CD4-positive, alpha-beta memory T cell (primary cell): Measurements from ENCODE around the gene RNF182. TPM values are rescaled to one million over a fixed set of nuclear protein-coding genes. Genes with fewer than 3 reads are reported as not detected.

Experiments
- CTCF ChIA-PET: fragments of 350-600 bp; sonication (Branson Sonifier 250); formaldehyde crosslinking; loops from one replicate; lab custom pipeline; 2021; ENCODE audit warnings: inconsistent platforms; ENCODE audit not compliant: partially characterized antibody; lab: Charles Lee
- POLR2A ChIA-PET: fragments of 350-600 bp; sonication (Branson Sonifier 250); formaldehyde crosslinking; loops from one replicate; lab custom pipeline; 2021; ENCODE audit not compliant: partially characterized antibody; lab: Charles Lee
- DNase-seq, 5 donors: peaks; one replicate each; pipeline versions ENCODE4 v3.0.0 to v3.0.0-alpha.2; 2020 to 2022; ENCODE audit warnings: mixed read lengths in 1 of 5
- H3K27ac ChIP-seq: one replicate; pipeline ENCODE4 v1.7.0; 2013; ENCODE audit warnings: low read depth, low read length
- H3K27me3 ChIP-seq: 2 replicates; pipeline ENCODE4 v1.7.0; 2013; ENCODE audit warnings: mild to moderate bottlenecking, low read length, moderate library complexity; ENCODE audit not compliant: insufficient read depth
- H3K36me3 ChIP-seq: 2 replicates; pipeline ENCODE4 v1.7.0; 2013; ENCODE audit warnings: mild to moderate bottlenecking, low read length, moderate library complexity; ENCODE audit not compliant: insufficient read depth
- H3K4me1 ChIP-seq: 2 replicates; pipeline ENCODE4 v1.7.0; 2013; ENCODE audit warnings: mild to moderate bottlenecking, low read length, moderate library complexity; ENCODE audit not compliant: insufficient read depth
- H3K4me3 ChIP-seq, 2 donors: one replicate each; pipeline ENCODE4 v1.7.0; 2013; ENCODE audit warnings: low read length in 2 of 2, mild to moderate bottlenecking in 1 of 2
- H3K9me3 ChIP-seq, 2 donors: one replicate each; pipeline ENCODE4 v1.7.0; 2013; ENCODE audit warnings: low read length in 2 of 2, control low read depth in 1 of 2; ENCODE audit not compliant: control insufficient read depth in 1 of 2
- H3K27ac Mint-ChIP-seq, 7 donors: one replicate each; pipeline ENCODE4 v1.8.0; 2020 to 2021; ENCODE audit warnings: mixed read lengths in 7 of 7, mild to moderate bottlenecking in 6 of 7, inconsistent platforms in 3 of 7, moderate library complexity in 3 of 7
- H3K27me3 Mint-ChIP-seq, 2 donors: one replicate each; pipeline ENCODE4 v1.8.0; 2020 to 2021; ENCODE audit warnings: mixed read lengths in 2 of 2
- H3K36me3 Mint-ChIP-seq, 2 donors: one replicate each; pipeline ENCODE4 v1.8.0; 2020 to 2021; ENCODE audit warnings: mixed read lengths in 2 of 2, inconsistent platforms in 1 of 2, mild to moderate bottlenecking in 1 of 2
- H3K4me1 Mint-ChIP-seq, 4 donors: one replicate each; pipeline ENCODE4 v1.8.0; 2020 to 2021; ENCODE audit warnings: mixed read lengths in 4 of 4, mild to moderate bottlenecking in 1 of 4
- H3K4me3 Mint-ChIP-seq, 8 donors: one replicate each; pipeline ENCODE4 v1.8.0; 2020 to 2021; ENCODE audit warnings: mixed read lengths in 8 of 8, mild to moderate bottlenecking in 7 of 8, moderate library complexity in 6 of 8, inconsistent platforms in 3 of 8
- H3K9me3 Mint-ChIP-seq, 8 donors: one replicate each; pipeline ENCODE4 v1.8.0; 2020 to 2021; ENCODE audit warnings: mixed read lengths in 8 of 8, mild to moderate bottlenecking in 5 of 8, inconsistent platforms in 3 of 8, moderate library complexity in 1 of 8
- intact Hi-C: fragments of 100-400 bp; cut with micrococcal nuclease; formaldehyde crosslinking; loops from one replicate; pipeline ENCODE4 v1.15.1; 2023
- polyA plus RNA-seq, 2 donors: library from polyadenylated mRNA; unstranded; fragments of 300-500 nt; fragmentation: Illumina TruSeq; gene quantifications; one replicate each; pipeline ENCODE4 v1.2.3, GENCODE V29; 2021
- total RNA-seq, 2 experiments: library from RNA; stranded (reverse); gene quantifications; one replicate each; pipeline ENCODE4 v1.2.3, GENCODE V29; 2021

Gene RNF182
- total and polyA plus RNA-seq, 4 experiments from 2014 or later = not detected

- H3K27ac Mint-ChIP-seq = peak overlapping the region in 4 of 7 donors; percentile 22 to 85 (median 60)
- peak overlapping the region; percentile 24 to 36 for H3K4me3 ChIP-seq
- CTCF ChIA-PET = interaction anchor here (0.9 to 3.1 kb wide), 2 partner anchors 16 to 221 kb away, joined by 3 to 19 read pairs; no protein-coding TSS in a partner anchor
Observed at GRCh38 chr6:13924146-13924948, 405 bp upstream of the RNF182 start.

GRCh38 chr6:13926378-13926777, 1.6 kb downstream of the RNF182 start:
- H3K27ac Mint-ChIP-seq = no peak overlapping the region
- CTCF ChIA-PET = interaction anchor here (1.3 kb wide), 1 partner anchor 18 kb away, joined by 3 read pairs; no protein-coding TSS in a partner anchor
- intact Hi-C loops = no loop called here

More at GRCh38 chr6:13924146-13924948, 405 bp upstream of the RNF182 start:
- Mint-ChIP-seq H3K36me3 (no peaks in the 10 kb centered on the region), H3K9me3 (peaks cover 0 to 9% (median 0%) of the 10 kb centered on the region in 8 donors), H3K27me3 (peaks cover 42 to 52% of the 10 kb centered on the region in 2 donors), H3K4me3 (peak overlapping the region; percentile 61 to 96 (median 86)), H3K4me1 (peaks cover 10 to 16% (median 14%) of the 10 kb centered on the region in 4 donors)
- no peak overlapping the region for H3K27ac ChIP-seq
- H3K27me3 ChIP-seq = peaks cover 35% of the 10 kb centered on the region
- intact Hi-C loops = no loop called here
- H3K9me3 ChIP-seq = no peaks in the 10 kb centered on the region
- POLR2A ChIA-PET = no interaction called here
- H3K36me3 ChIP-seq = no peaks in the 10 kb centered on the region
- peaks cover 15% of the 10 kb centered on the region for H3K4me1 ChIP-seq
- peak; percentile 27 to 50 (median 35) for DNase-seq

GRCh38 chr6:13927203-13927602, 2.5 kb downstream of the RNF182 start:
- H3K27ac Mint-ChIP-seq = no peak overlapping the region
- intact Hi-C loops = no loop called here
- ChIA-PET CTCF (interaction anchor here (1.0 to 1.4 kb wide), 2 partner anchors 14 to 140 kb away, joined by 3 read pairs; no protein-coding TSS in a partner anchor), POLR2A (no interaction called here)
- Histone ChIP-seq H3K27me3 (peaks cover 52% of the 10 kb centered on the region), H3K9me3 (no peaks in the 10 kb centered on the region), H3K4me3 (no peak overlapping the region), H3K27ac (no peak overlapping the region), H3K4me1 (peaks cover 15% of the 10 kb centered on the region), H3K36me3 (no peaks in the 10 kb centered on the region)
- no peak overlapping the region for H3K4me3 Mint-ChIP-seq
- H3K27me3 Mint-ChIP-seq = peaks cover 56 to 71% of the 10 kb centered on the region in 2 donors
- H3K36me3 Mint-ChIP-seq = no peaks in the 10 kb centered on the region
- peaks cover 0 to 19% (median 5%) of the 10 kb centered on the region in 8 donors for H3K9me3 Mint-ChIP-seq
- no peak for DNase-seq
- peaks cover 10 to 16% (median 14%) of the 10 kb centered on the region in 4 donors for H3K4me1 Mint-ChIP-seq

More at GRCh38 chr6:13926378-13926777, 1.6 kb downstream of the RNF182 start:
- Mint-ChIP-seq H3K4me1 (peaks cover 10 to 16% (median 14%) of the 10 kb centered on the region in 4 donors), H3K36me3 (no peaks in the 10 kb centered on the region), H3K4me3 (no peak overlapping the region), H3K9me3 (peaks cover 0 to 12% (median 1%) of the 10 kb centered on the region in 8 donors), H3K27me3 (peaks cover 50 to 65% of the 10 kb centered on the region in 2 donors)
- Histone ChIP-seq H3K36me3 (no peaks in the 10 kb centered on the region), H3K27ac (no peak overlapping the region), H3K9me3 (no peaks in the 10 kb centered on the region), H3K4me1 (peaks cover 15% of the 10 kb centered on the region), H3K4me3 (no peak overlapping the region), H3K27me3 (peaks cover 52% of the 10 kb centered on the region)
- DNase-seq = no peak
- POLR2A ChIA-PET = no interaction called here

GRCh38 chr6:13929196-13929595, 4.4 kb downstream of the RNF182 start:
- Histone ChIP-seq H3K9me3 (no peaks in the 10 kb centered on the region), H3K27ac (no peak overlapping the region), H3K4me3 (no peak overlapping the region), H3K4me1 (peaks cover 14% of the 10 kb centered on the region), H3K27me3 (peaks cover 48% of the 10 kb centered on the region), H3K36me3 (no peaks in the 10 kb centered on the region)
- peaks cover 10 to 12% (median 11%) of the 10 kb centered on the region in 4 donors for H3K4me1 Mint-ChIP-seq
- no peak for DNase-seq
- ChIA-PET CTCF (interaction anchor here (1.2 kb wide), 1 partner anchor 55 kb away, joined by 3 read pairs; no protein-coding TSS in a partner anchor), POLR2A (no interaction called here)
- peaks cover 49 to 58% of the 10 kb centered on the region in 2 donors for H3K27me3 Mint-ChIP-seq
- intact Hi-C loops = no loop called here
- no peak overlapping the region for H3K27ac Mint-ChIP-seq
- H3K9me3 Mint-ChIP-seq = peaks cover 0 to 19% (median 5%) of the 10 kb centered on the region in 8 donors
- no peaks in the 10 kb centered on the region for H3K36me3 Mint-ChIP-seq
- H3K4me3 Mint-ChIP-seq = no peak overlapping the region

GRCh38 chr6:13931797-13932402, 7.1 kb downstream of the RNF182 start:
- no peaks in the 10 kb centered on the region for H3K36me3 ChIP-seq
- H3K4me3 ChIP-seq = no peak overlapping the region
- POLR2A ChIA-PET = no interaction called here
- peaks cover 12 to 17% (median 16%) of the 10 kb centered on the region in 4 donors for H3K4me1 Mint-ChIP-seq
- intact Hi-C loops = no loop called here
- H3K9me3 Mint-ChIP-seq = peaks cover 0 to 15% (median 6%) of the 10 kb centered on the region in 8 donors
- CTCF ChIA-PET = no interaction called here
- H3K4me3 Mint-ChIP-seq = no peak overlapping the region
- DNase-seq = no peak
- peaks cover 15% of the 10 kb centered on the region for H3K4me1 ChIP-seq
- no peaks in the 10 kb centered on the region for H3K36me3 Mint-ChIP-seq
- no peak overlapping the region for H3K27ac ChIP-seq
- H3K27ac Mint-ChIP-seq = no peak overlapping the region
- H3K27me3 ChIP-seq = peaks cover 36% of the 10 kb centered on the region
- peaks cover 34 to 39% of the 10 kb centered on the region in 2 donors for H3K27me3 Mint-ChIP-seq
- no peaks in the 10 kb centered on the region for H3K9me3 ChIP-seq

- H3K4me3 ChIP-seq = no peak overlapping the region
- H3K27me3 Mint-ChIP-seq = peaks cover 25 to 31% of the 10 kb centered on the region in 2 donors
- H3K4me1 Mint-ChIP-seq = peaks cover 12 to 17% (median 16%) of the 10 kb centered on the region in 4 donors
- ChIA-PET POLR2A (no interaction called here), CTCF (no interaction called here)
- H3K27ac Mint-ChIP-seq = no peak overlapping the region
- no peak overlapping the region for H3K4me3 Mint-ChIP-seq
- peaks cover 15% of the 10 kb centered on the region for H3K4me1 ChIP-seq
- peaks cover 27% of the 10 kb centered on the region for H3K27me3 ChIP-seq
- no peak overlapping the region for H3K27ac ChIP-seq
- peaks cover 0 to 11% (median 6%) of the 10 kb centered on the region in 8 donors for H3K9me3 Mint-ChIP-seq
- no peaks in the 10 kb centered on the region for H3K9me3 ChIP-seq
- H3K36me3 Mint-ChIP-seq = no peaks in the 10 kb centered on the region
- DNase-seq = no peak
- H3K36me3 ChIP-seq = no peaks in the 10 kb centered on the region
- intact Hi-C loops = no loop called here
Observed at GRCh38 chr6:13932785-13933184, 8.0 kb downstream of the RNF182 start.

- H3K27me3 Mint-ChIP-seq = peaks cover 14 to 17% of the 10 kb centered on the region in 2 donors
- peaks cover 13% of the 10 kb centered on the region for H3K27me3 ChIP-seq
- H3K4me3 ChIP-seq = no peak overlapping the region
- H3K27ac ChIP-seq = no peak overlapping the region
- H3K36me3 Mint-ChIP-seq = no peaks in the 10 kb centered on the region
- no peaks in the 10 kb centered on the region for H3K36me3 ChIP-seq
- peaks cover 0 to 11% (median 6%) of the 10 kb centered on the region in 8 donors for H3K9me3 Mint-ChIP-seq
- H3K4me3 Mint-ChIP-seq = peak overlapping the region in 1 of 8 donors; percentile 17
- ChIA-PET POLR2A (no interaction called here), CTCF (interaction anchor here (0.8 to 1.1 kb wide), 2 partner anchors 28 to 210 kb away, joined by 3 read pairs; no protein-coding TSS in a partner anchor)
- peaks cover 15% of the 10 kb centered on the region for H3K4me1 ChIP-seq
- H3K9me3 ChIP-seq = no peaks in the 10 kb centered on the region
- H3K27ac Mint-ChIP-seq = no peak overlapping the region
- intact Hi-C loops = no loop called here
- H3K4me1 Mint-ChIP-seq = peaks cover 12 to 17% (median 16%) of the 10 kb centered on the region in 4 donors
- no peak for DNase-seq
Observed at GRCh38 chr6:13934721-13935120, 10.0 kb downstream of the RNF182 start.
